ENCODE results near the gene ABRACL.

Gene ABRACL

DNA sequence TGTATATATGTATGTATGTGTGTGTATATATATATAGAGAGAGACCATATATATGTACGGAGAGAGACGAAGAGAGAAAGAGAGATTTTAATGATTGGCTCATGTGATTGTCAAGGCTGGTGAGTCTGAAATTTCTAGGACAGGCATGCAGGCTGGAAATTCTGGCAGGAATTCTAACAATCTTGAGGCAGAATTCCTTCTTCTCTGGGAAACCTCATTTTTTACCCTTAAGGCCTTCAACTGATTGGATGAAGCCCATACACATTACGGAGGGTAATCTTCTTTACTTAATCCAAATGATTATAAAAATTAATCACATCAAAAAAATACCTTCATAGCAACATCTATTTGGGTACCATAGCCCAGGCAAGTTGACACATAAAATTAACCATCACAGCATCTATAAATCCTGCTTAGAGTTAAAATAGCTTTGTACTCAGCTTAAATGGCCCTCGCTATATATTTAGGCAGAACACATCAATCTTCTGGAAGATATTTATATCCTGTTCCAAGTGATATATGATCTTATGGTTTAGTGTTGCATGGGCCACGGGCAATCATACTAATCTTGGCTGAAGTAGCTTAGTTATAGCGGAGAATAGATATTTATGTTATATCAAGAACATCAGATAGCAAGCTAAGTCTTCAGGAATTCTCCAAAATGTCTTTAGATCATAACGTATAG, 36.6 kb downstream of the ABRACL start:
- no peak for DNase-seq (ENCODE audit: low spot score)
- TF ChIP-seq, protein P1, sequence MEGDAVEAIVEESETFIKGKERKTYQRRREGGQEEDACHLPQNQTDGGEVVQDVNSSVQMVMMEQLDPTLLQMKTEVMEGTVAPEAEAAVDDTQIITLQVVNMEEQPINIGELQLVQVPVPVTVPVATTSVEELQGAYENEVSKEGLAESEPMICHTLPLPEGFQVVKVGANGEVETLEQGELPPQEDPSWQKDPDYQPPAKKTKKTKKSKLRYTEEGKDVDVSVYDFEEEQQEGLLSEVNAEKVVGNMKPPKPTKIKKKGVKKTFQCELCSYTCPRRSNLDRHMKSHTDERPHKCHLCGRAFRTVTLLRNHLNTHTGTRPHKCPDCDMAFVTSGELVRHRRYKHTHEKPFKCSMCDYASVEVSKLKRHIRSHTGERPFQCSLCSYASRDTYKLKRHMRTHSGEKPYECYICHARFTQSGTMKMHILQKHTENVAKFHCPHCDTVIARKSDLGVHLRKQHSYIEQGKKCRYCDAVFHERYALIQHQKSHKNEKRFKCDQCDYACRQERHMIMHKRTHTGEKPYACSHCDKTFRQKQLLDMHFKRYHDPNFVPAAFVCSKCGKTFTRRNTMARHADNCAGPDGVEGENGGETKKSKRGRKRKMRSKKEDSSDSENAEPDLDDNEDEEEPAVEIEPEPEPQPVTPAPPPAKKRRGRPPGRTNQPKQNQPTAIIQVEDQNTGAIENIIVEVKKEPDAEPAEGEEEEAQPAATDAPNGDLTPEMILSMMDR (IDR thresholded peaks at IDR 0.05; ENCODE audit: borderline replicate concordance, control extremely low read depth, extremely low read depth, insufficient read depth, missing control alignments) = no peak
- in situ Hi-C loops (cut with MboI; ENCODE audit: low sequenced_read_pairs, unreplicated experiment) = no loop called here

DNA sequence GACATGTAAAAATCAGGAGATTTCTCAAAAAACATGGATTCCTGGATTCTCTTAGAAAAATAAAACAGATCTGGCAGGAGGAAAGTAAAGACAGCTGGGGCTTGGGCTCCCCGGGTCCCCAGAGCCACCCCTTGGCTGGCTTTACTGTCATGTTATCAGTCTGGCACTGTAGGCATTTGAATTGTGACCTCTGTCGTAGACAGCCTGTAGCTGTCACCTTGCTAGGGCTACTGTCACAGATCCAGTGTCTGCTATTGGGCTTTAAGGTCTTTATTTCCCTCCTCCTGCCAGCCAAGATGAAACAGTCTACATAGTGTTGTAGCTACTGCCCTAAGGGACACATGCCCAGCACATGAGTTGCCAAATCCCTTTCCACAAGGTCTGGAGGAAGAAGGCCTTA, 37.5 kb downstream of the ABRACL start:
- in situ Hi-C loops (cut with MboI; ENCODE audit: low sequenced_read_pairs, unreplicated experiment) = no loop called here
- DNase-seq (ENCODE audit: low spot score) = no peak
- TF ChIP-seq, protein P1 (IDR thresholded peaks at IDR 0.05; ENCODE audit: borderline replicate concordance, control extremely low read depth, extremely low read depth, insufficient read depth, missing control alignments) = no peak

DNA sequence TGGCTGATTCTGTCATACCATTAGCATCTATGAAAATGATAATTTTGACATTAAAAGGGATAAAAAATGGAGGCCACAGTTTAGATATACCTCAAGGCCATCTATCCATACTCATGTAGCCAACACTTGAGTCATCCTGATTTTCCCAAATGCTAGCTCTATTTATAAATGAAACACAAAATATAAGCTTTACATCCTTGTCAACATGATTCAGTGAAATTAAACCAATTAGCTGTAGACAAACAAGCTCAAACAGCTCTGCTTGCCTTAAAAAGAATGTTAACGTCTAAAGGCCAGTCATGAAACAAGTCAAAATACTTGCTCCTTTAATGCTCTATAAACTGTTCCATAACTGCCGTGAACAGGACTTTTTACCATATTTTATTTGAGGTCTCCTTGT, 40.3 kb downstream of the ABRACL start:
- in situ Hi-C loops (cut with MboI; ENCODE audit: low sequenced_read_pairs, unreplicated experiment) = no loop called here
- TF ChIP-seq, protein P1 (IDR thresholded peaks at IDR 0.05; ENCODE audit: borderline replicate concordance, control extremely low read depth, extremely low read depth, insufficient read depth, missing control alignments) = no peak

DNA sequence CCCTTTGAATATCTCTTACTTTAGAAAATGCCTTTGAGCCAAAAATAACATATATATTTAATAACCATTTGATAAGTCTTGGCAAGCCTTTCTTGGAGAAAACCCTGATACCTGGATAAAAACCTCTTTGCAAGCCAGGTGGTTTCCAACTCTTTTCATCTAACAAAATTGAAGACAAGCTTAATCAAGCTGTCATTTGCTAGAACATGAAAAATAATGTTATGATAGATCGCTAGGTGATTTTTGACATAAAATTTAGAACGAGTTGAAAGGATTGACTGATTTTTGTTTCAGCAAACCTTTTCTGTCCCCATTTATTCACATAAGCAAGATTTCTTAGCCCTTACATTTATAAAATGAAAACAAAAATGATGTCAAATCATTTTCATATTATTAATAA, 44.6 kb downstream of the ABRACL start:
- in situ Hi-C loops (cut with MboI; ENCODE audit: low sequenced_read_pairs, unreplicated experiment) = no loop called here
- no peak for DNase-seq (ENCODE audit: low spot score)
- TF ChIP-seq, protein P1 (IDR thresholded peaks at IDR 0.05; ENCODE audit: borderline replicate concordance, control extremely low read depth, extremely low read depth, insufficient read depth, missing control alignments) = no peak

More for the DNA sequence above, 40.3 kb downstream of the ABRACL start:
- no peak for DNase-seq (ENCODE audit: low spot score)

DNA sequence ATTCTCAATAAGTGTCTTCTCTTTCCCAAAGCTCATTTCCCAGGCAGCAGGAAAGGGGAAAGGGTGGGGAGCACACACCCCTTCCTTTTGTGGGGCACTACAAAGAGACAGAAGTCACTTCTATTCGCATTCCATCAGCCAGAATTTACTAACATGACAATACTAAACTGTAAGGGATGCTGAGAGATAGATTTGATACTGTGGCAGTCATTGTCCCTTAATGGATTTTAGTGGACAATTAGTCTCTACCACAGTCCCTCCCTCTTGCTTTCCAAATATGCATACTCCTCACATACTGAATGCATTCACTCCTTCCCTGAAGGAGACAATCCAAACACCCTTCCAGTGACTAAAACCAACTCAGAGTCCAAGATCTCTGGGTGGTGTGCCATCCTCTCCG, 50.5 kb downstream of the ABRACL start:
- no peak for DNase-seq (ENCODE audit: low spot score)
- in situ Hi-C loops (cut with MboI; ENCODE audit: low sequenced_read_pairs, unreplicated experiment) = no loop called here

DNA sequence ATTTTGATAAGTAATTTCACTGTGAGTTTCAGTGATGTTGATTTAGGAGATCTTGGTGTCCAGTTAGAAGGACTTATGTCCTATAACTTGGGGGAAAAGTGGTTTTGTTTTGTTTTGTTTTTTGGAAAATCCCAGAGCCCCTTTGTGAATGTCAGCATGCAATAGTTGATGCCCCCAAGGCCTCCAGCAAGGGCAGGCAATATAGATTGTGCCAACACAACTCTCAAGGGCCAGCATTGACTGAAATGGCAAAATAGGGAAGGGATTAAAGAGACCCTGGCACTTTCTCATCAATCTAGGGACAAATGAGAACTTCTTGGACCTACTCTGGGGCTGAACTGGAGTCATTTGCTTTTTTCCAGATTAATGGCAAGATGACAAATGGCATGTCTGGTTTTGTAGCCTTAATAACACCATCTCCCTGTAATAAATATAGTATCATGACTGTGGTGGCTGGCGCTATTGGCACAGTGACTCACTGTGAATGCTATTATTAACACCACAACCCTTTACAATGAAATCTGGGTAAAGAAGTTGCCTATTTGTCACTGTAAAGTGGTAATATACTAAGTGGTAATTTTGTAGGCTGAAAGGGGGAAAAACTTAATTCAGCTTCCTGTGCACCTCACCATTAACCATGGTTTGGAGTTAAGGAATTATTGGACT, 51.8 kb downstream of the ABRACL start:
- DNase-seq (ENCODE audit: low spot score) = no peak
- TF ChIP-seq, protein P1 (IDR thresholded peaks at IDR 0.05; ENCODE audit: borderline replicate concordance, control extremely low read depth, extremely low read depth, insufficient read depth, missing control alignments) = no peak
- in situ Hi-C loops (cut with MboI; ENCODE audit: low sequenced_read_pairs, unreplicated experiment) = no loop called here

More for the DNA sequence above, 50.5 kb downstream of the ABRACL start:
- TF ChIP-seq, protein P1 (IDR thresholded peaks at IDR 0.05; ENCODE audit: borderline replicate concordance, control extremely low read depth, extremely low read depth, insufficient read depth, missing control alignments) = no peak

All from GM13976 (cell line).